Cortex of kidney (tissue), 1 donor: ENCODE results near the gene REM1.
"Not testable (repeated sequence)": the region's sequence is repeated elsewhere in the genome, so short reads cannot be mapped to it uniquely, and the experiment has no call there.

Experiments
- DNase-seq: peaks from one replicate; lab custom pipeline; 2025; lab: John Stamatoyannopoulos, UW

Gene REM1, protein sequence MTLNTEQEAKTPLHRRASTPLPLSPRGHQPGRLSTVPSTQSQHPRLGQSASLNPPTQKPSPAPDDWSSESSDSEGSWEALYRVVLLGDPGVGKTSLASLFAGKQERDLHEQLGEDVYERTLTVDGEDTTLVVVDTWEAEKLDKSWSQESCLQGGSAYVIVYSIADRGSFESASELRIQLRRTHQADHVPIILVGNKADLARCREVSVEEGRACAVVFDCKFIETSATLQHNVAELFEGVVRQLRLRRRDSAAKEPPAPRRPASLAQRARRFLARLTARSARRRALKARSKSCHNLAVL

DNA sequence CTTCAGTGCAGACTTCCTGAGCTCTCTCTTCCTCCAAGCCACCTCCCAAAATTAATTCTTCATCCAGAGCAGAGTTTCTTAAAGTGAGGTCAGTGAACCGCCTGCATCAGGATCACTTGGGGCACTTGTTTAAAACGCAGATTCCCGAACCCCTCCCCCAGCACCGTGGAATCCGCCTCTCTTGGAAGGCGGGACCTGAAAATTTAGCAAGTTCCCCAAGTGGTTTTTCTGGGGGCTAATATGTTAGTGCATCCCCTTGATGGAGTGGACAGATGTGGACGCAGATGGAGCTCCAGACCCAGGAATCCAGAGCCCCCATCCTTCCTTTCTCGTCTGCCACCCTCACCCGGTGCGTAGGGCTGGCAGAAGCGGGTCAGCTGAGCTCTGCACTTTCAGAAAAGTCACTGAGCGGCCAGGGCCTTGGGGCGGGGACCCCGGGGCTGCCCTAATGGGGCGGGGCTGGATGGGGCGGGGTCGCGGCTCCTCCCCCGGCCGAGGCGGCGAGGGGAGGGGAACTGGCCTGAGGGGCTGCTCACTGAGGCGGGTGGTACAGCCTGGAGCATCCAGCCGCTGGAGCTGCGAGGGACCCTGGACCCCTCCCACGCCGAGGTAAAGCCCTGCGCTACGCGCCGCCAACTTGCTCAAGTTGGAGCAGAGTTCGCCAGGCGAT, at the start of gene REM1, which contains the start of gene DEFB124:
Gene REM1, plus strand, starts transcription at position 531 of the 670 bp plus-strand sequence. CDS start 1,158 bp downstream, outside the sequence.
Gene DEFB124, minus strand, starts transcription at position 370 of the 670 bp plus-strand sequence. CDS start 2,114 bp downstream, outside the sequence.
- DNase-seq: no peak

DNA sequence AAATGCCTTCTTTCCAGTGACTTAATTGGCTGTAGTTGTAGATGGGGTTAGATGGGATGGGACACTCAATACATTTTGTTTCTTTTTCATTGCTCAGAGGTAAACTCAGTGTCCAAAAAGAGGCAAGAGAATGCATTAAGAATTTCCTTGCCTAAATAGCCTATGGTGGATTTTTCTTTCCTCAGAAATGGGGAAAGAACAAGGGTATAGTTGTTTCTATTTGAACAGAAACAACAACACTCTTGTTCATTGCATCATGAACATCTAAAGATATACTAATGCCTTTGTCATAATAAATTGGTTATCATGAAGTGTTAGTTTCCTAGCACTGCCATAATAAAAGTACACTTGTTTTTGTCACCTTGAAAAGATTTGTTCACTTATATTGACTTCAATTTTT, 49.3 kb upstream of the REM1 start:
- no peak for DNase-seq

DNA sequence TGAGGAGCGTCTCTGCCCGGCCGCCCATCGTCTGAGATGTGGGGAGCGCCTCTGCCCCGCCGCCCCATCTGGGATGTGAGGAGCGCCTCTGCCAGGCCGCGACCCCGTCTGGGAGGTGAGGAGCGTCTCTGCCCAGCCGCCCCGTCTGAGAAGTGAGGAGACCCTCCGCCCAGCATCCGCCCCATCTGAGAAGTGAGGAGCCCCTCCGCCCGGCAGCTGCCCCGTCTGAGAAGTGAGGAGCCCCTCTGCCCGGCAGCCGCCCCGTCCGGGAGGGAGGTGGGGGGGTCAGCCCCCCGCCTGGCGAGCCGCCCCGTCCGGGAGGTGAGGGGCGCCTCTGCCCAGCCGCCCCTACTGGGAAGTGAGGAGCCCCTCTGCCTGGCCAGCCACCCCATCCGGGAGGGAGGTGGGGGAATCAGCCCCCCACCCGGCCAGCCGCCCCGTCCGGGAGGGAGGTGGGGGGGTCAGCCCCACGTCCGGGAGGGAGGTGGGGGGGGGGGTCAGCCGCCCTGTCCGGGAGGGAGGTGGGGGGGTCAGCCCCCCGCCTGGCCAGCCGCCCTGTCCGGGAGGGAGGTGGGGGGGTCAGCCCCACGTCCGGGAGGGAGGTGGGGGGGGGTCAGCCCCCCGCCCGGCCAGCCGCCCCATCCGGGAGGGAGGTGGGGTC, 48.1 kb upstream of the REM1 start:
- not testable (repeated sequence) for DNase-seq

DNA sequence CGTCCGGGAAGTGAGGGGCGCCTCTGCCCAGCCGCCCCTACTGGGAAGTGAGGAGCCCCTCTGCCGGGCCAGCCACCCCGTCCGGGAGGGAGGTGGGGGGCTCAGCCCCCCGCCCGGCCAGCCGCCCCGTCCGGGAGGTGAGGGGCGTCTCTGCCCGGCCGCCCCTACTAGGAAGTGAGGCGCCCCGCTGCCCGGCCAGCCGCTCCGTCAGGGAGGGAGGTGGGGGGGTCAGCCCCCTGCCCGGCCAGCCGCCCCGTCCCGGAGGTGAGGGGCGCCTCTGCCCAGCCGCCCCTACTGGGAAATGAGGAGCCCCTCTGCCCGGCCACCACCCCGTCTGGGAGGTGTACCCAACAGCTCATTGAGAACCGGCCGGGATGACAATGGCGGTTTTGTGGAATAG, 47.5 kb upstream of the REM1 start:
- not testable (repeated sequence) for DNase-seq

DNA sequence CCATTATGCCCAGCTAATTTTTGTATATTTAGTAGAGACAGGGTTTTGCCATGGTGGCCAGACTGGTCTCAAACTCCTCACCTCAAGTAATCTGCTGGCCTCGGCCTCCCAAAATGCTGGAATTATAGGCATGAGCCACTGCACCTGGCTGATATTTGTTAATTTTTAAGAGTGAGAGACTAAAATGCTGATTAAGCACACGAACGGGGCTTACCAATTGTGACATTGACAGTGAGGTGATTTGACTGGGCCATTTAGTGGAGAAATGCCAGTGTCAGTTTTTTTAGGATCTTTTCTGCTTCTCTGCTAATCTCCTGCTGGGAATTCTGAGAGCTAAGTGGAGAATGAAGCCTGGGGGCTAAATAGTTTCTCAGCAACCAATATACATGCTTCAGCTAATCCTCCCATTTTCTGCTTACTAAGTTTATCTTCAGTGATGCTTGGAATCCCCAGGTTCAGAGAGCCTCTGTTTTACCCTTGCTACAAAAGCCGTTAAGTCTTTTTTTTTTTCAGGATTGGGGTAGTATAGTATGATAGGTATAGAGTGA, 44.4 kb upstream of the REM1 start:
- no peak for DNase-seq

DNA sequence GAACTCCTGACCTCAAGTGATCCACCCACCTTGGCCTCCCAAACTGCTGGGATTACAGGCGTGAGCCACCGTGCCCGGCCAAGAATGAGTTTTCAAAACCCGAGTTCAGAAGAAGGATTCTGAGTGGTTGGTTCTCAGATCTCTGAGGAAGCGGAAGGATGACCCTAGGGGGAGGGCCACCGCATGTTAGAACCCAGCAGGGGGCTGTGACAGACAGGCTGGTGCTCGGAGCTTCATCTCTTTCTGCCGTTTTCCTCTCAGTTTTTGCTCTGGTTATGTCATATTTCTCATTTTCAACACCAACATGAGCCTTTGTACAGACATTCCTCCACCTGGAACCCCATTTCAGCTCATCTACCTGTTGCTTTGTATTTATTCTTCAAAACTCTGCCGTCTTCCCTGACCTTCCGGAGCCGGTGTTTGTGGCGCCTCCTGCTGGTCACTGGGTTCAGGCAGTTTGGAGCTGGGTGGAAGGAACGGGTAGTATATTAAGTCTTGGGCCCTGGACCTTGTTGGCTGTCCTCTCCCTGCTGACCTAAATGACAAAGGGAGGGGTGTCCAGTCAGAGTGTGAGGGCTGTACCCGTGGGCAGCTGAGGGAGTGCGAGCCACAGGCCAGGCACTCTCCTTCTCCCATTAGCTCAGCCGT, 35.0 kb upstream of the REM1 start, which contains the start of gene DEFB123:
Gene DEFB123, plus strand, starts transcription at position 621 of the 648 bp plus-strand sequence. CDS start 67 bp downstream, outside the sequence.
- no peak for DNase-seq

DNA sequence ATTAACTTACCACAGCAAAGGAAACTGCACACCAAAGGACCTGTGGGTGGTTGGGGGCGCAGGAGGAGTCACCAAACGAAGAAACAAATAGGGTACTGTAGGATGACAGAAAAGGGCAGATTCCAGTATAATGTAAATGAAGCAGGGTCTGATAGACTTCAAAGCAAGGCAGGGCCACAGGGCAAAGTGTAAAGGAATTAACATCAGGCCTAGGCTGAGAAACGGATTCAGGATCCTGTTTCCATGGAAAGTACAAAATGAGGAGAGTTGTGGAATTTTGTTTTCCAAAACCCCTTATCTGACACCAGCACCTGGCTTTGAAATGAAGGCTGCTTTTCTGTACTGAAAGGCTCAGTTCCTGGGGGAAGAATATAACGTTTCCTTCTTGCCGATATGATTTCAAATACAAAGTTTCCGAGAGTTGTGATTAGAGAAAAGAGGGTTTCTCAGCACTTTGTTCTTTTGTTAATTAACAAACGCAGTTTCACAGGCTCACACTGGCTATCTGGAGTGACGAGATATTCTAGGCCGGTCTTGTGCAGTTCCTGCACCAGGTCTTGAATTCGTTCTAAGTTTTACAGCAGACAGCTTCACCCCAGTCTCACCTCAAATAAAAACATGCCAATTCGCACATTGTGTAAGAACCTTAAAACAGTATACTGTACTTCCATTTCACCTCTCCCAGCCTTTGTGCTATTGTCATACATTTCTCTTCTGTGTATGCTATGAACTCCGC, 28.8 kb upstream of the REM1 start:
- no peak for DNase-seq

DNA sequence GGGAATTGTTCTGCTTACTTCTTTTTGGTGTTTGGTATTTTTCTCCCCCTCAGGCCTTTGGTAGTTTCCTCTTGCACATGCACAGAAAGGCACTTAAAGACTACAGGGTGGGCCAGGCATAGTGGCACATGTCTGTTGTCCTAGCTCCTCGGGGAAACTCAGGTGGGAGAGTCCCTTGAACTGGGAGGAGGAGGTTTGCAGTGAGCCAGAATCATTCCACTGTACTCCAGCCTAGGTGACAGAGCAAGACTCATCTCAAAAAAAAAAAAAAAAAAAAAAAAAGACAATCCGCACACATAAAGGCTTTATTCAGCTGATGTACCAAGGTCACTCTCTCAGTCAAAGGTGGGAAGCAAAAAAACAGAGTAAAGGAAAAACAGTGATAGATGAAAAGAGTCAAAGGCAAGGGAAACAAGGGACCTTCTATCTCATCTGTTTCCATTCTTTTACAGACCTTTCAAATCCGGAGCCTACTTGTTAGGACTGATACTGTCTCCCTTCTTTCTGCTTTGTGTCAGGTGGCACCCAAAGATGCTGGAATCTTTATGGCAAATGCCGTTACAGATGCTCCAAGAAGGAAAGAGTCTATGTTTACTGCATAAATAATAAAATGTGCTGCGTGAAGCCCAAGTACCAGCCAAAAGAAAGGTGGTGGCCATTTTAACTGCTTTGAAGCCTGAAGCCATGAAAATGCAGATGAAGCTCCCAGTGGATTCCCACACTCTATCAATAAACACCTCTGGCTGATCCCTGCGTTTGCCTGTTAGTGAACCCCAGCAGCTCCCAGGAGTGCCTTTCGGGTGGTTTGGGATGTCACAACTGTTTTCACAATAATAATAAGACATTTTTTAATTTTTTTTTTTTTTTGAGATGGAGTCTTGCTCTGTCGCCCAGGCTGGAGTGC, 25.3 kb upstream of the REM1 start:
- no peak for DNase-seq

DNA sequence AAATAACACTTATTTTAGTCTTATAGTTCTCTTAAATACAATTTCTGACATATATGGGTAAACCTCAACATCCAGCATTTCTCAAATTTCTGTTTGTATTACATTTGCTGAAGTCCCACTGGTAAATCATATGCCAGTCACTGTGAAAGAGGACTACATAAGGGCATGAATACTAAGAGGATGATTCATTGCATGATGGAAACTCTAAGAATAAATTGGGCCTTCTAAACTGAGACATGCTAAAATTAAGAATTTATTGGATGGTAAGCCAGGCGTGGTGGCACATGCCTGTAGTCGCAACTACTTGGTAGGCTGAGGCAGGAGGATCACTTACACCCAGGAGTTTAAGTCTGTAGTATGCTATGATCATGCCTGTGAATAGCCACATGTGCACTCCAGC, 22.5 kb upstream of the REM1 start:
- DNase-seq: no peak

DNA sequence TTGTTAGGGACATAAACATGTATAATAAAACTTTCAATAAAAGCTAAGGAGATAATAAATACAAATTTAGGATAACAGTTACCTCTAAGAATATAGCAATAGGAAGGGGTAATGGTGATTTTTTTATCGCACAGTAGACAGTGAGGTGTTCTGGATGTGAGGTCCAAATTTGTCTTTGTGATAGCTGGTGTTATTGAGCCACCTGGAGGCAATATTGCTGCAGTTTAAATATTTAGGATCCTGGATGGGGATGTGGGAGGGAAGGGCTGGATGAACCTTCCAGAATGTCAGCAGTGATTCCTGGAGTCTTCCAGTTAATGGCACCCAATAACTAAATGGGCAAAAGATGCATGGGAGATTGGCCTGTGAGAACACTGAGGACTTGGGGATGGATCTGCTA, 20.7 kb upstream of the REM1 start:
- DNase-seq: no peak

DNA sequence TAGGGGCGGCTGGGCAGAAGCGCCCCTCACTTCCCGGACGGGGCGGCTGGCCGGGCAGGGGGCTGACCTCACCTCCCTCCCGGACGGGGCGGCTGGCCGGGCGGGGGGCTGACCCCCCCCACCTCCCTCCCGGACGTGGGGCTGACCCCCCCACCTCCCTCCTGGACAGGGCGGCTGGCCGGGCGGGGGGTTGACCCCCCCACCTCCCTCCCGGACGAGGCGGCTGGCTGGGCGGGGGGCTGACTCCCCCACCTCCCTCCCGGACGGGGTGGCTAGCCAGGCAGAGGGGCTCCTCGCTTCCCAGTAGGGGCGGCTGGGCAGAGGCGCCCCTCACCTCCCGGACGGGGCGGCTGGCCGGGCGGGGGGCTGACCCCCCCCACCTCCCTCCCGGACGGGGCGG, 4.1 kb upstream of the REM1 start:
- DNase-seq: not testable (repeated sequence)

DNA sequence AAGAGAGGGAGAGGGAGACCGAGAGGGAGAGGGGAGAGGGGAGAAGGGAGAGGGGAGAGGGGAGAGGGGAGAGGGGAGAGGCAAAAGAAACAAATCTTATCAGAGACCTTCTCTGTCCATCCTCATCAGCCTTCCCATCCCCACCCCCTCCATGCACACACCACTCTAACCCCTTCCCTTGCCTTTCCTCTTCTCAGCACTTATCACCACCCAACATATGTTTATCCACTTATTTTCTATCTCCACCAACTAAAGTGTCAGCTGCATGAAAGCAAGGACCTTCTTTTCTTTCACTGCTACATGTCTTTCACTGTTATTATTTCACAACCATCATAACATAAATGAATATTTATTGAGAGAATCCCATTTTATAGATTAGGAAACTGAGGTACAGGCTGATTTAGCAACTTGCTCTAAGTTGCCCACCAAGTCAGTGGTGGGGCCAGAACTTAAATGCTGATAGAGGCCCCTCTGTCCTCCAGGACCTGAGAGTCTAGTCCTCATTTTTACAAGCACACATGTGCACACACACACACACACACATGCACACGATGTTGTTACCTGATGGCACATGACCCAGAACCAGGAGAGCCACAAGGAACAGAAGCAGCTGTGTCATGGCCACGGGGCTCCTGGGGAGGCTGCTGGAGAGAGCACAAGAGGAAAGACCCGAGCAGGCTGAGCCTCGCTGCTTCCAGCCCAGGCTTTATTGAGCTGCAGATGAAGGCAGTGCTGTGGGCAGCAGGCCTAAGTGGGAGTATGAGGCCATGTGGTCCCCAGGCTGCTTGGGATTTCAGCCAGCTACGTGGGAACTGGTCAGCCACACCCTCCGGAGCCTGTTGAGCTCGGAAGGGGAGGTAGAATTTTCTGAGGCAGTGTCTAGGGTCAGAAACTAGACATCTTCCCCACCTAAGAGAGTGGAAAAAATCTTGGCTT, 2.4 kb upstream of the REM1 start:
- no peak for DNase-seq

DNA sequence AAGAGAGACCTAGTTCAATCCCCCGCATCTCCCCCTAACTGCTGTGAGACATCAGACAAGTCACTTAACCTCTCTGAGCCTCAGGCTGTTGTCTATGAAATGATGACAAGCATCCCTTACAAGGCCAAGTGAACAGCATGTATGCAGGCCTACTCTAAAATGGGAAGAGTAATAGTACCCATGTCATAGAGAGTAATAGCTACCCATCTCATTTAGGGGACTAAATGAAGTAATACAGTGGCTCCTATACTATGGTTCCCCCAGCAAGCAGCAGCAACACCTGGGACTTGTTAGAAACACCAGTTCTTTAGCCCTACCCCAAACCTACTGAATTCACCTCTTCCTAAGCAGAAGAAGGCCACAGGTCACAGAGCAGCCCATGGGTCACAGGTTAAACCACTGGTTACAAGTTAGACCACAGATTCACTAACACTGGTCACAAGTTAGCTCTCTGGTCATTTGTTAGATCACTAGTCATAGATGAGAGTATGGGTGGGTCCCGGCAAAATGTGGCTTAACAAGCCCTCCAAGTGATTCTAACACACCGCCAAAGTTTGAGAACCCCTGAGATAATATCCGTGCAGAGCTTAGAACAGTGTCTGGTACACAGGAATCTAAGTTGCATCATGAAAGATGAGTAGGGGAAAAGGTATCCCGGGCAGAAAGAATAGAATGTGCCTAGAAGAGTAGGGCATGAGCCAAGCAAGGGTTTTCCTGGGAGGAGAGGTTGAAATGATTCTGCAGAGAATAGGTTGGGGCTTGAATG, 1.6 kb upstream of the REM1 start:
- no peak for DNase-seq

DNA sequence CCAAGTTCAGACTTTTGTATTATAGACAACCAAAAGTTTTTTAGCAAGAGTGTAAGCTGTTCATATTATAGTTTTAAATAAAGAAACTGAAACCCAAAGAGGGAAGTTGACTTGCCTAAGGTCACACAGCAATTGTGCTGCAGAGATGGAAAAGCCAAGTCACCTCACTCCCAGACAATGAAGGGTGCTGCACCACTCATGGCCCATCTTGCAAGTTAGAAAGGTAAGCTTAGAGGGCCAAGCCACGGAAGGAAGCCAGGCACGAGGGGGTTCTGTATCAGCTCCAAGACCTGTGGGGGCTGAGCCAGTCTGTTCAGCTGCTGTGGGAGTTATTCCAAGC, 1.0 kb upstream of the REM1 start:
- DNase-seq: no peak

DNA sequence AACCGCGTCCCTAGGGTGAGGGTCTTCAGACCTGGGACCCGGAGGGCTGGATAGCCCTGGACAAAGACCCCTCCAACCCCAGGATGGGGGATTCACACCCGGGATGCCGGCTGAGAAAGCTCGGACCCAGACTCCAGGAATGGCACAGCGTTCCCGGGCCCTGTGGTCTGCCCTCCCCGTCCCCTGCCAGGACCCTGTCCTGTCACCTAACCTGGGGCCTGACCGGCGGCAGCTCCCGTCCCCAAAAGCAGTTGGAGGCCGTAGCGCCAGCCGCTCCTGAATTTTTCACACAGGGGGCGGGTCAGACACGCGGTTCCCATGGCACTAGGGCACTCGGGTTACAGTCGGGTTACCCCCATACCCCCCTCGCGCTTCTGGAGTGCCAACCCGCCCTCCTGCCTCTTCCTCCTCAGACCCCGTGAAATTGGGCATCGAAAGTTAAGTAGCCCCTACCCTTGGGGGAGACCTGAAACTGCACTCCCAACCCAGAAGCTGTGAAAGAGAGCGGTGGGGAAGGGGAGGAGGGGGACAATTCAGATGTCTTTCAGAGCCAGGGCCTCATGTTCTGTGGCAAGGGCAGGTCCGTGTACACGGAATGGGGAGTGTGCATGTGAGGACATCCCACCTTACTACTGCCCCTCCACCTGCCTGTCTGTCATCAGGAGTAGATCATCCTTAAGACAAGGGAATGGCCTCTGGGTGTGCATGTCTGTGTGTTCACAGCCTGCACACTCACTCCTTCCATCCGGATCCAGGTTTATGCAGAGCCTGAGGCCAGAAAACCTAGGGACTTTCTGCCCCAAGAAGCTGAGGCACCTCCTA, 595 bp downstream of the REM1 start:
- no peak for DNase-seq

DNA sequence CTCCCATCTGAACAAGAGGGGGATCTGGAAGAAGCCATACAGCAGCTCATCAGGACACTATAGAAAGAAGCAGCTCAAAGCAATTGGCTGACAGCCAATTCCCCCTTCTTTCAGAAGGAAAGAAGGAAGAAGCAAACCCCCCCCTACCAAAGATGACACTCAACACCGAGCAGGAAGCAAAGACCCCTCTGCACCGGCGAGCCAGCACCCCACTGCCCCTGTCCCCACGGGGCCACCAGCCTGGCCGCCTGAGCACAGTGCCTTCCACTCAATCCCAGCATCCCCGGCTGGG, 1.2 kb downstream of the REM1 start:
- no peak for DNase-seq

DNA sequence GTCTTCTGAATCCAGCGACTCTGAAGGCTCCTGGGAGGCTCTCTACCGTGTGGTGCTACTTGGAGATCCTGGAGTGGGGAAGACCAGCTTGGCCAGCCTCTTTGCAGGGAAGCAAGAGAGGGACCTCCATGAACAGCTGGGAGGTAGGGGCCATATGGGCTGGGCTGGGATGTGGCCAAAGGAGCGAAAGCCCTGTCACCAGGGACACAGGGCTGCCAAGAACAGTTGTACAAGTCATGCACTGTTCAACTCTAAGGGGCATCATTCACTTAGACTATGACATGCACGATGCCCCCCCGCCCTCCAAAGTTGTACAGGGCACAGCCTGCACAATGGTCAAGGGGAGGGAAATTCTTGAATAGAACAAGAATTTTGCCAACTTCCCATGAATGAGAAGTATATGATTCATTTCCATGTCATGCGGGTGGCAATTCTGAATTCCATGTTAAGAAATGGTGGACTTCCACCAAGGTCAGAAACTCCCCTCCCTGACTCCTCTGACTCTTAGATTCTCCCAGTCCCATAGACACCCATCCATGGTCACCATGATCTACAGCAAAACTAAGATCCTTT, 1.6 kb downstream of the REM1 start:
- no peak for DNase-seq

DNA sequence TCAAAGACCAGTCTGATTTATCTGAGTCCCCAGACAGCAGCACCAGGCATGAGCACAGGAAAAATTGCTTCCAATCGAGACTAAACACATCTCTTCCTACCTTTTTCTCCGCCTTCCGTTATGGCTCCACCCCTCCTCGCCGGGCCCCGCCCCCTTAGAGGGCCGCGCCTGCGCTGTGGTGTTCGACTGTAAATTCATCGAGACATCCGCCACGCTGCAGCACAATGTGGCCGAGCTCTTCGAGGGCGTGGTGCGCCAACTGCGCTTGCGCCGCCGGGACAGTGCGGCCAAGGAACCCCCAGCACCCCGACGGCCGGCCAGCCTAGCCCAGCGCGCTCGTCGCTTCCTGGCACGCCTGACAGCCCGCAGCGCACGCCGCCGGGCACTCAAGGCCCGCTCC, 8.9 kb downstream of the REM1 start:
- no peak for DNase-seq
